K562 (cell line): ENCODE results near the gene PRR7. TPM values are rescaled to one million over a fixed set of nuclear protein-coding genes. Genes with fewer than 3 reads are reported as not detected.

Source experiments
- ATF7 ChIP-seq: fragments of 450-650 bp; IDR thresholded peaks from 2 replicates; pipeline ENCODE4 v1.7.1; 2014; ENCODE audit warnings: mild to moderate bottlenecking, moderate library complexity
- CCNT2 ChIP-seq: IDR thresholded peaks from 2 replicates; pipeline ENCODE4 v1.6.1; 2011; ENCODE audit warnings: borderline replicate concordance, low read depth, mild to moderate bottlenecking, moderate library complexity, mixed read lengths, low read length; ENCODE audit not compliant: insufficient read length; ENCODE audit errors: extremely low read depth
- FOSL1 ChIP-seq: fragments of 200-800 bp; sonication (Bioruptor generic); conservative IDR thresholded peaks from 2 replicates; pipeline ENCODE4 v1.6.1; 2016; ENCODE audit warnings: missing genetic modification characterization, missing compliant biosample characterization
- MCM3 ChIP-seq: fragments of 450-650 bp; IDR thresholded peaks from 2 replicates; pipeline ENCODE4 v1.6.1; 2016
- RBM39 ChIP-seq: fragments of 200-400 bp; formaldehyde crosslinking; optimal IDR thresholded peaks from 2 replicates; pipeline ENCODE3; 2018; ENCODE audit warnings: low read depth, low read length
- RUNX1 ChIP-seq: sonication (generic); IDR thresholded peaks from 2 replicates; pipeline ENCODE4 v1.6.1; 2016; ENCODE audit warnings: antibody characterized with exemption, low read depth
- ZNF57 ChIP-seq: fragments of 450-650 bp; formaldehyde crosslinking; IDR thresholded peaks from 2 replicates; pipeline ENCODE4 v1.4.0; 2020; ENCODE audit warnings: mild to moderate bottlenecking, moderate library complexity
- polyA plus RNA-seq, 8 experiments: library from polyadenylated mRNA; depleted of rRNA in 4 of 8; stranded (reverse) in 5 of 8; unstranded in 3 of 8; fragments of >200 nt; fragmentation: Nextera tagmentation in 2 of 8; fragmentation: Illumina TruSeq in 1 of 8; extraction: Ambion mirVana in 2 of 8; extraction: Trizol in 1 of 8; gene quantifications; 2 replicates each; pipeline versions ENCODE4 v1.2.1 to v1.2.3, GENCODE V29; 2011 to 2014; ENCODE audit warnings: inconsistent platforms in 1 of 8, missing spikeins in 1 of 8
- total RNA-seq, 7 experiments: library from RNA; depleted of rRNA in 6 of 7; stranded (reverse); fragments of >200 nt in 6 of 7; fragmentation: Illumina TruSeq in 2 of 7; extraction: Trizol in 2 of 7; gene quantifications; 2 replicates each; pipeline versions ENCODE4 v1.2.1 to v1.2.3, GENCODE V29; 2011 to 2021; ENCODE audit warnings: low replicate concordance in 1 of 7
- TF ChIP-seq, protein P1 (sequence below), 2 experiments: fragments of 450-650 bp; conservative IDR thresholded peaks; 2 replicates each; pipeline ENCODE4 v1.6.1; 2017; ENCODE audit warnings: mild to moderate bottlenecking in 2 of 2, moderate library complexity in 2 of 2
- TF ChIP-seq, protein P2 (sequence below), 2 experiments: IDR thresholded peaks in 1 of 2; conservative IDR thresholded peaks in 1 of 2; 2 replicates each; pipeline ENCODE4 v1.6.1; 2016; ENCODE audit warnings: low read depth in 2 of 2, mild to moderate bottlenecking in 1 of 2, missing compliant biosample characterization in 1 of 2, missing genetic modification characterization in 1 of 2, moderate library complexity in 1 of 2
- TF ChIP-seq, protein P3 (sequence below): fragments of 450-650 bp; formaldehyde crosslinking; IDR thresholded peaks from 2 replicates; pipeline ENCODE4 v1.4.0; 2020; ENCODE audit warnings: mild to moderate bottlenecking, moderate library complexity
- TF ChIP-seq, protein P4 (sequence below), 2 experiments: fragments of 450-650 bp in 1 of 2; IDR thresholded peaks; 2 replicates each; pipeline ENCODE4 v1.6.1; 2011 to 2017; ENCODE audit warnings: low read depth in 2 of 2, antibody characterized with exemption in 1 of 2, borderline replicate concordance in 1 of 2, low read length in 1 of 2, mild to moderate bottlenecking in 1 of 2, mixed read lengths in 1 of 2; ENCODE audit not compliant: control insufficient read depth in 1 of 2
- TF ChIP-seq, protein P5 (sequence below): sonication (generic); formaldehyde crosslinking; IDR thresholded peaks from 2 replicates; pipeline ENCODE4 v1.8.0; 2023; ENCODE audit warnings: mild to moderate bottlenecking, missing genetic modification reagents

PRR7 gene
- total and polyA plus RNA-seq, 9 of the 15 experiments (the other 6 are each of a cell fraction or from before 2014, with no cell fraction given), result 0.80 to 11.3 (median 10.4) TPM; not detected in 4

DNA sequence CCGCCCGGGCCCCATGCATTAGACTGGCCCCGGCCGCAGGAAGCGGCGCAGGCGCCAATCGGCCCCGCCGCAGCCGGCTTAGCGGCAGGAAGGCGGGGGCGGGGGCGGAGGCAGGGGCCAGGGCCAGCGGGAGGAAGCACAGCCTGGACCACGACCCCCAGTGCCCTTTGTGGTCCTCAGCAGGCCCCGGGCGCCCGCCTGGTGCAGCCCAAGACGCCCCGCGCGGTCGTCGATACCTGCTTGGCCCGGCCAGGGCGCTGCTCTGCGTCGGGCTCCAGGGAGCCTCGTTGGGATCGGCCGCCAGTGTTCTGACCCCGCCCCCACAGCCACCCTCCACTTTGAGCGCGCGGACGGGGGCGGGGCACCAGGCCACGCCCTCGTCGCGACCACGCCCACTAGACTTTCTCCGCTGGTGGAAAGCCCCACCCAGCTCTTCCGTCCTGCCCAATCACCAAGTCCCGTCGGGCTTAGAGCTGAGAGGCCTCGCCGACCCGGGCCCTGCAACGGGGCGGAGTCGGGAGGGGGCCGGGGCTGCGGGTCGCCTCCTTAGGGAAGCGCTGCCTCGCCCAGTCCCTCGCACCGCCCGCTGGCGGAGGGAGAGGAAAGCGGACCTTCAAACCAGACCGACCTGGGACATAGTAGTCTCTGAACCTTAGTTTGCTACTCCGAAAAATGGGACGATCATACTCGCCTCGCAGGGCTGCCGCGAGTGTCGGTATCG is 50.8 kb downstream of the PRR7 start, which contains the start of gene PDLIM7 (continued):
- TF ChIP-seq, protein P1, sequence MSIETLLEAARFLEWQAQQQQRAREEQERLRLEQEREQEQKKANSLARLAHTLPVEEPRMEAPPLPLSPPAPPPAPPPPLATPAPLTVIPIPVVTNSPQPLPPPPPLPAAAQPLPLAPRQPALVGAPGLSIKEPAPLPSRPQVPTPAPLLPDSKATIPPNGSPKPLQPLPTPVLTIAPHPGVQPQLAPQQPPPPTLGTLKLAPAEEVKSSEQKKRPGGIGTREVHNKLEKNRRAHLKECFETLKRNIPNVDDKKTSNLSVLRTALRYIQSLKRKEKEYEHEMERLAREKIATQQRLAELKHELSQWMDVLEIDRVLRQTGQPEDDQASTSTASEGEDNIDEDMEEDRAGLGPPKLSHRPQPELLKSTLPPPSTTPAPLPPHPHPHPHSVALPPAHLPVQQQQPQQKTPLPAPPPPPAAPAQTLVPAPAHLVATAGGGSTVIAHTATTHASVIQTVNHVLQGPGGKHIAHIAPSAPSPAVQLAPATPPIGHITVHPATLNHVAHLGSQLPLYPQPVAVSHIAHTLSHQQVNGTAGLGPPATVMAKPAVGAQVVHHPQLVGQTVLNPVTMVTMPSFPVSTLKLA (conservative IDR thresholded peaks at IDR 0.05), result peak; percentile 22 to 41
- TF ChIP-seq, protein P2, sequence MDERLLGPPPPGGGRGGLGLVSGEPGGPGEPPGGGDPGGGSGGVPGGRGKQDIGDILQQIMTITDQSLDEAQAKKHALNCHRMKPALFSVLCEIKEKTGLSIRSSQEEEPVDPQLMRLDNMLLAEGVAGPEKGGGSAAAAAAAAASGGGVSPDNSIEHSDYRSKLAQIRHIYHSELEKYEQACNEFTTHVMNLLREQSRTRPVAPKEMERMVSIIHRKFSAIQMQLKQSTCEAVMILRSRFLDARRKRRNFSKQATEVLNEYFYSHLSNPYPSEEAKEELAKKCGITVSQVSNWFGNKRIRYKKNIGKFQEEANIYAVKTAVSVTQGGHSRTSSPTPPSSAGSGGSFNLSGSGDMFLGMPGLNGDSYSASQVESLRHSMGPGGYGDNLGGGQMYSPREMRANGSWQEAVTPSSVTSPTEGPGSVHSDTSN (CRISPR knock-in tag; IDR thresholded peaks at IDR 0.05; ENCODE audit: low read depth), result no peak
- TF ChIP-seq, protein P2 (tag; conservative IDR thresholded peaks at IDR 0.05; ENCODE audit: low read depth), result no peak
- TF ChIP-seq ZNF57 (CRISPR knock-in tag), result no peak
- TF ChIP-seq, protein P3, sequence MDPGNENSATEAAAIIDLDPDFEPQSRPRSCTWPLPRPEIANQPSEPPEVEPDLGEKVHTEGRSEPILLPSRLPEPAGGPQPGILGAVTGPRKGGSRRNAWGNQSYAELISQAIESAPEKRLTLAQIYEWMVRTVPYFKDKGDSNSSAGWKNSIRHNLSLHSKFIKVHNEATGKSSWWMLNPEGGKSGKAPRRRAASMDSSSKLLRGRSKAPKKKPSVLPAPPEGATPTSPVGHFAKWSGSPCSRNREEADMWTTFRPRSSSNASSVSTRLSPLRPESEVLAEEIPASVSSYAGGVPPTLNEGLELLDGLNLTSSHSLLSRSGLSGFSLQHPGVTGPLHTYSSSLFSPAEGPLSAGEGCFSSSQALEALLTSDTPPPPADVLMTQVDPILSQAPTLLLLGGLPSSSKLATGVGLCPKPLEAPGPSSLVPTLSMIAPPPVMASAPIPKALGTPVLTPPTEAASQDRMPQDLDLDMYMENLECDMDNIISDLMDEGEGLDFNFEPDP, result 0 out of 2 replicates have a peak, but pooled peaks have one; percentile 65
- TF ChIP-seq RUNX1, result no peak
- TF ChIP-seq RBM39, result peak; percentile 53
- TF ChIP-seq MCM3, result no peak
- TF ChIP-seq, protein P4, sequence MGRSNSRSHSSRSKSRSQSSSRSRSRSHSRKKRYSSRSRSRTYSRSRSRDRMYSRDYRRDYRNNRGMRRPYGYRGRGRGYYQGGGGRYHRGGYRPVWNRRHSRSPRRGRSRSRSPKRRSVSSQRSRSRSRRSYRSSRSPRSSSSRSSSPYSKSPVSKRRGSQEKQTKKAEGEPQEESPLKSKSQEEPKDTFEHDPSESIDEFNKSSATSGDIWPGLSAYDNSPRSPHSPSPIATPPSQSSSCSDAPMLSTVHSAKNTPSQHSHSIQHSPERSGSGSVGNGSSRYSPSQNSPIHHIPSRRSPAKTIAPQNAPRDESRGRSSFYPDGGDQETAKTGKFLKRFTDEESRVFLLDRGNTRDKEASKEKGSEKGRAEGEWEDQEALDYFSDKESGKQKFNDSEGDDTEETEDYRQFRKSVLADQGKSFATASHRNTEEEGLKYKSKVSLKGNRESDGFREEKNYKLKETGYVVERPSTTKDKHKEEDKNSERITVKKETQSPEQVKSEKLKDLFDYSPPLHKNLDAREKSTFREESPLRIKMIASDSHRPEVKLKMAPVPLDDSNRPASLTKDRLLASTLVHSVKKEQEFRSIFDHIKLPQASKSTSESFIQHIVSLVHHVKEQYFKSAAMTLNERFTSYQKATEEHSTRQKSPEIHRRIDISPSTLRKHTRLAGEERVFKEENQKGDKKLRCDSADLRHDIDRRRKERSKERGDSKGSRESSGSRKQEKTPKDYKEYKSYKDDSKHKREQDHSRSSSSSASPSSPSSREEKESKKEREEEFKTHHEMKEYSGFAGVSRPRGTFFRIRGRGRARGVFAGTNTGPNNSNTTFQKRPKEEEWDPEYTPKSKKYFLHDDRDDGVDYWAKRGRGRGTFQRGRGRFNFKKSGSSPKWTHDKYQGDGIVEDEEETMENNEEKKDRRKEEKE (IDR thresholded peaks at IDR 0.05; ENCODE audit: borderline replicate concordance in 1 of 2, control insufficient read depth in 1 of 2, low read depth in 2 of 2, low read length in 1 of 2), result 0 out of 4 replicates have a peak, but pooled peaks of 1 of the 2 experiments have one; percentile 14
- TF ChIP-seq, protein P5, sequence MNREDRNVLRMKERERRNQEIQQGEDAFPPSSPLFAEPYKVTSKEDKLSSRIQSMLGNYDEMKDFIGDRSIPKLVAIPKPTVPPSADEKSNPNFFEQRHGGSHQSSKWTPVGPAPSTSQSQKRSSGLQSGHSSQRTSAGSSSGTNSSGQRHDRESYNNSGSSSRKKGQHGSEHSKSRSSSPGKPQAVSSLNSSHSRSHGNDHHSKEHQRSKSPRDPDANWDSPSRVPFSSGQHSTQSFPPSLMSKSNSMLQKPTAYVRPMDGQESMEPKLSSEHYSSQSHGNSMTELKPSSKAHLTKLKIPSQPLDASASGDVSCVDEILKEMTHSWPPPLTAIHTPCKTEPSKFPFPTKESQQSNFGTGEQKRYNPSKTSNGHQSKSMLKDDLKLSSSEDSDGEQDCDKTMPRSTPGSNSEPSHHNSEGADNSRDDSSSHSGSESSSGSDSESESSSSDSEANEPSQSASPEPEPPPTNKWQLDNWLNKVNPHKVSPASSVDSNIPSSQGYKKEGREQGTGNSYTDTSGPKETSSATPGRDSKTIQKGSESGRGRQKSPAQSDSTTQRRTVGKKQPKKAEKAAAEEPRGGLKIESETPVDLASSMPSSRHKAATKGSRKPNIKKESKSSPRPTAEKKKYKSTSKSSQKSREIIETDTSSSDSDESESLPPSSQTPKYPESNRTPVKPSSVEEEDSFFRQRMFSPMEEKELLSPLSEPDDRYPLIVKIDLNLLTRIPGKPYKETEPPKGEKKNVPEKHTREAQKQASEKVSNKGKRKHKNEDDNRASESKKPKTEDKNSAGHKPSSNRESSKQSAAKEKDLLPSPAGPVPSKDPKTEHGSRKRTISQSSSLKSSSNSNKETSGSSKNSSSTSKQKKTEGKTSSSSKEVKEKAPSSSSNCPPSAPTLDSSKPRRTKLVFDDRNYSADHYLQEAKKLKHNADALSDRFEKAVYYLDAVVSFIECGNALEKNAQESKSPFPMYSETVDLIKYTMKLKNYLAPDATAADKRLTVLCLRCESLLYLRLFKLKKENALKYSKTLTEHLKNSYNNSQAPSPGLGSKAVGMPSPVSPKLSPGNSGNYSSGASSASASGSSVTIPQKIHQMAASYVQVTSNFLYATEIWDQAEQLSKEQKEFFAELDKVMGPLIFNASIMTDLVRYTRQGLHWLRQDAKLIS (CRISPR knock-in tag), result no peak; the same call in 1 of the 2 replicates
- TF ChIP-seq CCNT2, result peak; percentile 78
- TF ChIP-seq ATF7, result peak; percentile 74
- TF ChIP-seq FOSL1 (tag), result 0 out of 2 replicates have a peak, but pooled peaks have one; percentile 2
